Measurements from ENCODE around the gene GALM. TPM values are rescaled to one million over a fixed set of nuclear protein-coding genes. Genes with fewer than 3 reads are reported as not detected.

Gene GALM
- total RNA-seq, 1 experiment from 2014 or later = 20.5 TPM

- ATAC-seq (0 out of 2 replicates have a peak, but pooled peaks have one; percentile 17), DNase-seq (ENCODE audit: low read depth, low spot score) (no peak)
- POLR2A ChIA-PET = no interaction called here
- TF ChIP-seq TCF7L2 (IDR thresholded peaks at IDR 0.05; ENCODE audit: low read depth, low read length) = no peak
- no peak for TF ChIP-seq POLR2AphosphoS5 (IDR thresholded peaks at IDR 0.05; ENCODE audit: low read depth, low read length)
- no peak for TF ChIP-seq REST (IDR thresholded peaks at IDR 0.05; ENCODE audit: insufficient read depth in 1 of 2, low read depth in 2 of 2, low read length in 1 of 2)
- TF ChIP-seq SIN3A (IDR thresholded peaks at IDR 0.05; ENCODE audit: borderline replicate concordance, insufficient read depth, low read depth, low read length) = no peak
- no peak for TF ChIP-seq CTCF (IDR thresholded peaks at IDR 0.05)
- Histone ChIP-seq H3K4me1 (ENCODE audit: control insufficient read depth, insufficient read depth, low read length) (peaks cover 20% of the 10 kb centered on the region; the same call in 1 of the 2 replicates), H3K9me3 (ENCODE audit: control insufficient read depth, insufficient read depth, low read depth, low read length) (no peaks in the 10 kb centered on the region), H3K36me3 (ENCODE audit: control insufficient read depth, insufficient read depth, low read length) (no peaks in the 10 kb centered on the region), H3K27ac (ENCODE audit: low read length) (peak overlapping the region; percentile 55; the same call in 1 of the 2 replicates), H3K27me3 (ENCODE audit: control insufficient read depth, insufficient read depth, low read length) (no peaks in the 10 kb centered on the region), H3K4me3 (ENCODE audit: low read depth in 2 of 2, low read length in 2 of 2) (no peak overlapping the region)
- intact Hi-C loops (cut with micrococcal nuclease; ENCODE audit: unreplicated experiment) (no loop called here), in situ Hi-C loops (cut with HindIII; ENCODE audit: low pct_unique_long_range_greater_than_20kb, low sequenced_read_pairs) (no loop called here)
- BruUV-seq (replicated peaks) = no TSS peak
- CTCF ChIA-PET = no interaction called here
These were observed 15.9 kb upstream of the GALM start for GRCh38 chr2:38650012-38650411.

- Histone ChIP-seq H3K36me3 (ENCODE audit: control insufficient read depth, insufficient read depth, low read length) (no peaks in the 10 kb centered on the region), H3K27me3 (ENCODE audit: control insufficient read depth, insufficient read depth, low read length) (no peaks in the 10 kb centered on the region), H3K9me3 (ENCODE audit: control insufficient read depth, insufficient read depth, low read depth, low read length) (no peaks in the 10 kb centered on the region), H3K27ac (ENCODE audit: low read length) (peak overlapping the region; percentile 55), H3K4me1 (ENCODE audit: control insufficient read depth, insufficient read depth, low read length) (peaks cover 20% of the 10 kb centered on the region; the same call in 1 of the 2 replicates), H3K4me3 (ENCODE audit: low read depth in 2 of 2, low read length in 2 of 2) (no peak overlapping the region)
- POLR2A ChIA-PET = interaction anchor here (0.6 kb wide), 1 partner anchor 101 kb away, joined by 3 read pairs; no protein-coding TSS in a partner anchor
- intact Hi-C loops (cut with micrococcal nuclease; ENCODE audit: unreplicated experiment) (no loop called here), in situ Hi-C loops (cut with HindIII; ENCODE audit: low pct_unique_long_range_greater_than_20kb, low sequenced_read_pairs) (no loop called here)
- DNase-seq (ENCODE audit: low read depth, low spot score) (no peak), ATAC-seq (0 out of 2 replicates have a peak, but pooled peaks have one; percentile 14)
- BruUV-seq (replicated peaks) = no TSS peak
- TF ChIP-seq TCF7L2 (IDR thresholded peaks at IDR 0.05; ENCODE audit: low read depth, low read length) (no peak), SIN3A (IDR thresholded peaks at IDR 0.05; ENCODE audit: borderline replicate concordance, insufficient read depth, low read depth, low read length) (no peak), REST (IDR thresholded peaks at IDR 0.05; ENCODE audit: insufficient read depth in 1 of 2, low read depth in 2 of 2, low read length in 1 of 2) (no peak), CTCF (IDR thresholded peaks at IDR 0.05) (no peak), POLR2AphosphoS5 (IDR thresholded peaks at IDR 0.05; ENCODE audit: low read depth, low read length) (no peak)
- CTCF ChIA-PET = interaction anchor here (0.6 kb wide), 1 partner anchor 68 kb away, joined by 8 read pairs; no protein-coding TSS in a partner anchor
These were observed 15.2 kb upstream of the GALM start for GRCh38 chr2:38650717-38651116.
